ELR (cell line): ENCODE measurements around the gene PACS1.
"Not testable (repeated sequence)": the region's sequence is repeated elsewhere in the genome, so short reads cannot be mapped to it uniquely, and the experiment has no call there.

ENCODE experiments used
- DNase-seq: peaks from one replicate; pipeline ENCODE4 v3.0.0-alpha.2; 2015; ENCODE audit warnings: low read depth

Gene PACS1

DNA sequence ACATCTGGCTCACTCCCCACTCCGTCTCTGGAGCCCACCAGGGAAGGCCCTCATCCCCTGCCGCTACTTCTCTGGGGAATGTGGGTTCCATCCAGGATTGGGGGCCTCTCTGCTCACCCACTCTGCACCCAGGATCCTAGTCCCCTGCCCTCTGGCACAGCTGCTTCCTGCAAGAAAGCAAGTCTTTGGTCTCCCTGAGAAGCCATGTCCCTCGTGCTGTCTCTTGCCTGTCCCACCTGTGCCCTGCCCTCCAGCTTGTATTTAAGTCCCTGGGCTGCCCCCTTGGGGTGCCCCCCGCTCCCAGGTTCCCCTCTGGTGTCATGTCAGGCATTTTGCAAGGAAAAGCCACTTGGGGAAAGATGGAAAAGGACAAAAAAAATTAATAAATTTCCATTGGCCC is 207.0 kb downstream of the PACS1 start:
- not testable (repeated sequence) for DNase-seq

DNA sequence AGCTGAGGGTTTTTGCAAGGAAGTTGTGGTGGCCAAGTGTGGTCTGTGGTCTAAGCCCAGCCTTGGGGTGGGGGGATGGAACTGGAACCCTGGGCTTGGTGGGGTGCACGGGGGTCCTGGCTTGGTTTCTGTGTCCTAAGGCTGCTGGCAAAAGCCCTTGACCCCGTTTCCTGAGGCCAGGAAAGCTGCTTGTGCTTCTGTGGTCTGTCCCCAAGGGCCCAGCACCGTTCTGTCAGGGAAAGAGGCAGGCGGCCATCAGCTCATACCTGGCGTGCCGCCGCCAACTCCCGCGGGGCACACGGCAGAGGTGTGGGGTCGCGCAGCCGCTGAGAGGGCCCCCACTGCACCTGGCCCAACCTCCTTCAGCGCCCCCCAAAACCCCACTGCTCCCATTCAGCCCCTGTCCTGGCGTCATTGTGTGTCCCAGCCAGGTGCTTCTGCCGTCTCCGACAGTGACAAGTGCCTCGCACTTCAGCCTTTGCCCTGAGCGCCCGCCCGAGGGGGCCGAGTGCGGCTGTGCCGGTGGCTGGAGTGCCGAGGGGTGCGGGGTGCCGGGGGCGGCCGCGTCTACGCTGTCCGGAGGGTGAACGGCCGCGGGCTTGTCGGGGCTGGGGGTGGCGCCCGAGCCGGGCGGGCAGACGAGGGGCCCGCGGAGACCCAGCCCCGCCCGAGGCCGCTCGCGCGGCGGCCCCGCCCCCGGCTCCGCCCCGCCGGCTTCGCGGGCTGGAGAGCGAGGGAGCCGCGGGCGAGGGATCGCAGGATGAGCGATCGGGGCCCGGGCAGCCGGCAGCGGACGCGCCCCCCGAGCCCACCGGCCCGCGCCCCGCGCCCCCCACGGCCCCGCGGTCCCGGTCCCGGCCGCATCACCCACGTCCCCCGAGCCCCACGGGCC is 207.6 kb downstream of the PACS1 start, which contains the start of gene CNIH2:
TSS of gene CNIH2 (plus strand) at position 705 of the 892 bp plus-strand sequence. CDS start 282 bp downstream, outside the sequence.
- DNase-seq: peak; percentile 45

- DNase-seq: peak; percentile 54
These were observed 208.5 kb downstream of the PACS1 start for GRCh38 chr11:66278363-66279091.

DNA sequence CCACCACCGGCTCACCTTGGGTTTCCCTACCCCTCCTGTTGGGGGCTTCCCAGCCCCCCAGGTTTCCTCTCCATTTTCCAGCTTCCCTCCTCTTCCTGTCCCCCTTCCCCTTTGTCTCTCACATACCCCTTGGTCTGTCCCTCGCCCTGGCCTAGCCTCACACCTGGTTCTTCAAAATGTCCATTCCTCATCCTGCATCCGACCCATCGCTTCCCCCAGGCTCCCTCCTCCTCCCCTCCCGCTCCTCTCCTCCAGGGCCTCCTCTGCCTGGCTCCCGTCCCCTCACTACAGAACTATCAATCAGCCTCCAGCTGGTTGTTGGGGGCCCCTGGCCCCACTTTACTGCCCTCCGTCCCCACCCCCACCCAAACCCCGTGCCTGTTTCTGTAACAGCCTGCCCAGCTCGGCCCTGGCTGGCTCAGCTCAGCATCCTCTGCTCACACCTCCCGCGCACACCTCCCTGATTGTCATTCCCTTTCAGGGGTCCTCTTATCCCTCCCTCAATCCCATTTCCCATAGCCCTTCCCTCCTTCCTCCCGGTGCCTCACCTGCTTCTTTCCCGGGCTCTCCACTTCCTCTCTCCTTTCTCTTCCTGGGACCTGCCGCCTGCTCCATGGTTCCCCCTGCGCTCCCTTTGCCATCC is 209.1 kb downstream of the PACS1 start:
- DNase-seq: no peak

DNA sequence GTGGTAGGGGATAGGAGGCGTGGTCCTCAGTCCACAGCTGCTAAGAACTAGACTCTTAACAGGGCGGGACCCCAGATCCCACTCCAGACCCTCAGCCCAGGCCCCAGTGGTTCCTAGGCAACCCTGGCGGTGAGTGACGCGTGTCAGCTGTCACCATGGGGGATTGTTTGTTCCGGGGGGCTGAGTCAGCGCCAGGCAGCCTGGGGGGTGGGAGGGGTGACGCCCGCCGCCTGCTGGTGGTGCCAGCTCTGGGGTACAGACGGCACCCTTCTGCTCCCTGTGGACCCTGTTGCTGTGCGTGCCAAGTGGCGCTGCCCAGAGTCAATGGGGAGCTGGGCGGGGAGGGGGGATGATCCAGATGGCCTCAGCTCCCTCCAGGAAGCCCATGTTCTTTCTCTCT is 210.4 kb downstream of the PACS1 start:
- DNase-seq: no peak

DNA sequence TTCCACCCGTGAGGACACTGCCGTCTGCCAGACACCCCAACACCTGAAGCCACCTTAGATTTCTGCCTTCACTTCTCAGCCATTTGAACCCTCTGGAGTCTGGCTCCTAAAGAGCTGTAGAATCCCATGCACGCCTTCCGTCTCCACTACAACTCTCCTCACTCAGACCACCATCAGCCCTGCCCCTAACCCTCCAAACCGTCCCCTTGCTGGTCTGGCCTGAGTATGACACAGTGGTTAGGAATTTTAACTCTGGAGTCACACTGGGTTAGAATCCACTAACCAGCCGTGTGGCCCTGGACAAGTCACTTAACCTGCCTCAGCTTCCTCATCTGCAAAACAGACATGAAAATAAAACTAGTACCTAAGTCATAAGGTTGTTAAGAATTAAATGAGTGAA is 210.9 kb downstream of the PACS1 start:
- peak; percentile 41 for DNase-seq

- DNase-seq: no peak
These were observed 211.8 kb downstream of the PACS1 start for GRCh38 chr11:66281776-66282467.

GRCh38 chr11:66282468-66283455 is 212.7 kb downstream of the PACS1 start:
- peak; percentile 96 for DNase-seq

DNA sequence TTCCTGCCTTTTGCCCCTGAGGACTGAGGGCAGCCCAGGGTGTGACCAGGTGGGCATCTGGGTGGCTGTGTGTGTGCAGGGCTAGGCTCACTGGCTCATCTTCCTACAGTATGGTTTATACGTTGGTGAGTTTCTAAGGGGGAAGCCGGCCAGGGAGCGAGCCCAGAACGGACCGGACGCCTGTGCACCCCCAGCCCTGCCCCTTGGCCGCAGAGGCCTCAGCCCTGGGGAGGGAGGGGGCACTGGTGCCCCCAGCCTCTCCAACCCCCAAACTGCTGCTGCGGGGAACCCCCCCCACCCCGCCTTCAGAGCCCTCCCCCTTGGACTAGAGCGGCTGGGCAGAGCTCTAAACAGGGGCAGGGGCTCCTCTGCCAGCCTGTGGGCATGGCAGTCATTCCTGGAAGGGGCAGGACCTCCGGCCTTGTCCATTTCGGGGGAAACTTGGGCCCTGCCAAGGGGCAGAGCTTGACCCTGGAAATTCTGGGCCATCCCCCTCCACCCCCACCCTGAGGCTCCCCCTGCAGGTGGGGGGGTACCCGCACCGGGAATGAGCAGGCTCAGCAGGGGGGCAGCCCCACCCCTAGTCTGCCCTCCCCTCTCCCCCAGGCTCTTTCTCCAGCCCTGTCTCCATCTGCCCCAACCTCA is 213.5 kb downstream of the PACS1 start:
- DNase-seq: no peak

GRCh38 chr11:66284526-66285078 is 214.5 kb downstream of the PACS1 start:
- no peak for DNase-seq

GRCh38 chr11:66285250-66285947 is 215.3 kb downstream of the PACS1 start:
- DNase-seq: no peak

DNA sequence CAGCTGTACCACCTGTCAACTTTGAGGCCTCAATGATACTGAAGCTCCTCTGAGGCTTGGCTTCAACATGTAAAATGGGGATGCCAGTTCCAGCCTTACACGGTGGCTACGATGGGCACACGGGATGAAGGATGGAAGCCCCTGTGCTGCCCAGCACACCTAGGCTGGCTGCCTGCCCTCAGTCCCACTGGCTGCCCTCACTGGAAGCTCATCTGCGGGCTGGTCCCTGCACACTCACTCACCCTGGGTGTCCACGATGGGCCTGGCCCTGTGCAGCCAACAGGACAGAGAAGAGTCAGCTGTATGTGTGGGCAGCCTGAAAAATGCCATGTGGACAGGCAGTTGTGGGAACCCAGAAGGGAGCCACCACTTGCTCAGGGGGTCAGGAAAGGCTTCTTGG is 216.6 kb downstream of the PACS1 start:
- DNase-seq: no peak

DNA sequence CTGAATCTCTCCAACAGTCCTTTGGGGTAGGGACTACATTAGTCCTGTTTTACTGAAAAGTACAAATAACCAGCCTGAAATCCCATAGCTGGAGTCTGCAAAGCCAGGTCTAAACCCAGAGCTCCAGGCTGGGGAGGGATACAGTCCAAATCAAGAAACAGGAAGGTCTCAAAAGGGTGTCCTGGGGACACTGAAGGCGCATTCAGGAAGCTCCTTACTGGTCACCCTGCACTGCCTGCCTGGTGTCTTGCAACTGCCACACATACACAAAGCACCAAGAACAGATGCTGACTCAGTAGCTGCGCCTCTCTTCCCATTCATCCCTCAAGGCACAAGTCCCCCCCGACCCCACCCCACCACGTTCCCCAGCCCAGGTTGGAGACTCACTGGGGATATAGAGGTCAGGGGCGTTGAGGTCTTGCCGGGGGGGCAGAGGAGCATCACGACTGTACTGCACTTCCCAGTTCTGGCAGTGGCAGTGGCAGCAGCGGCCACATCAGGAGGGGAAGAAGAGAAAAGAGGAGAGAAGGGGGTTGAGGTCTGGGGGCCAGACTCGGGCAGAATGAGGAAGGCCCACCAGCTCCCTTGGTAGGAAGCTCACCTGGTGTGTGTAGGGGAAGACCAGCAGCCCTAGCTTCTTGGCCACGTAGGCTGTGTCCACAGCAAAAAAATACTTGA is 217.3 kb downstream of the PACS1 start:
- DNase-seq: no peak

DNA sequence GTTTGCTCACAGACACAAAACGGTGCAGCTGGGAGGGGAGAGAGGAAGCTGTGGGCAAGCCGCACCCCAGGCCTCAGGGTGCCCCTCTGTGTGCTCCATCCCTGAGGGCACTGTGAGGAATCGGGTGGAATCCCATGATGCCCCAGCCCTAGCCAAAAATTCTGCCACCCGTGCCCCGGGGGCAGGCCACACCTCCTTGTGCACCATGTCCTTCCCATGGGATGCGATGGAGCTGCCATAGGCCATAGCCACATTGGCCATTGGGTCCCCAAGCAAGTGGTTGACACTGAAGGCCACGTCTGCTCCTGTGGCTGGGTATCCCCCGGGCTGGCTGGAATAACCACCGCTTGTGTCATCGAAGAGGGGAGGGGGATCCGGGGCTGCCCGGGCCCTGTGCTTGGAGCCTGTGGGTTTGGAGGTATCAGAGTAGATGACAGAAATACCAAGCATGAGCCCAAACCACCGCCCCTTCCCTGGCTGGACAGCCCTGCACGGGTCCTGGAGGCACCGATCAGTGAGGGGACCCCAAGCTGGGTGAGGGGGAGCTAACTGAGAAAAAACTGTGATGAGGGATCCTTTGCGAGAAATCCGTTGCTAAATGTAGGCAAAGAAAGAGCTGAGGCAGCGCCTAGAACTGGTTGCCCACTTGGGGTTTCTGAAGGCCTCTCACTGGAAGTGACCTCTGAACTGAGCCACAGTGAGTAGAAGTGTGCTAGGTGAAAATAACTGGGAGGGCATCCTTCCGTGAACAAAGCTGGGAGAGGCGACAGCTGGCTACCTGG is 218.0 kb downstream of the PACS1 start:
- no peak for DNase-seq

GRCh38 chr11:66288671-66289547 is 218.8 kb downstream of the PACS1 start, which contains the start of gene YIF1A:
Gene YIF1A, minus strand, starts transcription at chr11:66289143. Its CDS starts 158 bp downstream, at chr11:66288985.
- DNase-seq: peak; percentile 99

GRCh38 chr11:66289548-66290329 is 219.7 kb downstream of the PACS1 start:
- peak; percentile 81 for DNase-seq
